CD4-positive, alpha-beta T cell treated with Interleukin-12 subunit alpha and Interleukin-12 subunit beta, for 1 hour (primary cell): ENCODE data around the gene LRP1B.

Experiments
- DNase-seq: peaks from one replicate; pipeline ENCODE4 v3.0.0-alpha.2; 2020

Gene LRP1B

GRCh38 chr2:140262908-140263307 lies 1867.9 kb downstream of the LRP1B start:
- no peak for DNase-seq

- DNase-seq: no peak
Measured at GRCh38 chr2:140257692-140258300, 1873.0 kb downstream of the LRP1B start.

- no peak for DNase-seq
Measured at GRCh38 chr2:140256080-140256479, 1874.7 kb downstream of the LRP1B start.

- DNase-seq: no peak
Measured at GRCh38 chr2:140249821-140250220, 1881.0 kb downstream of the LRP1B start.

GRCh38 chr2:140248623-140249022 lies 1882.2 kb downstream of the LRP1B start:
- no peak for DNase-seq

- DNase-seq: no peak
Measured at GRCh38 chr2:140247451-140248195, 1883.2 kb downstream of the LRP1B start.

- no peak for DNase-seq
Measured at GRCh38 chr2:140246957-140247356, 1883.9 kb downstream of the LRP1B start.

GRCh38 chr2:140246058-140246457 lies 1884.8 kb downstream of the LRP1B start:
- DNase-seq: no peak

- DNase-seq: no peak
Measured at GRCh38 chr2:140242889-140243288, 1887.9 kb downstream of the LRP1B start.

- no peak for DNase-seq
Measured at GRCh38 chr2:140234116-140234515, 1896.7 kb downstream of the LRP1B start.

- DNase-seq: no peak
Measured at GRCh38 chr2:140210963-140211362, 1919.9 kb downstream of the LRP1B start.

- DNase-seq: no peak
Measured at GRCh38 chr2:140205093-140205492, 1925.7 kb downstream of the LRP1B start.

GRCh38 chr2:140203347-140203746 lies 1927.5 kb downstream of the LRP1B start:
- DNase-seq: no peak

- no peak for DNase-seq
Measured at GRCh38 chr2:140201572-140201971, 1929.2 kb downstream of the LRP1B start.

GRCh38 chr2:140200764-140201163 lies 1930.1 kb downstream of the LRP1B start:
- DNase-seq: no peak

- no peak for DNase-seq
Measured at GRCh38 chr2:140200307-140200706, 1930.5 kb downstream of the LRP1B start.

GRCh38 chr2:140199312-140199711 lies 1931.5 kb downstream of the LRP1B start:
- no peak for DNase-seq

GRCh38 chr2:140187086-140187485 lies 1943.7 kb downstream of the LRP1B start:
- DNase-seq: no peak

- no peak for DNase-seq
Measured at GRCh38 chr2:140186313-140186712, 1944.5 kb downstream of the LRP1B start.

- no peak for DNase-seq
Measured at GRCh38 chr2:140185076-140185475, 1945.7 kb downstream of the LRP1B start.

- no peak for DNase-seq
Measured at GRCh38 chr2:140183056-140183765, 1947.6 kb downstream of the LRP1B start.
